MM.1S (cell line): ENCODE results near the gene VPS13A.

Experiments used
- EZH2 ChIP-seq: fragments of 300-600 bp; sonication (generic); optimal IDR thresholded peaks from 2 replicates; pipeline ENCODE3; 2017; ENCODE audit warnings: low read depth, mild to moderate bottlenecking, antibody characterized with exemption, low read length, mixed read lengths
- EZH2phosphoT487 ChIP-seq: fragments of 300-600 bp; sonication (generic); IDR thresholded peaks from 2 replicates; pipeline ENCODE4 v1.6.1; 2018; ENCODE audit warnings: antibody characterized with exemption, low read length
- TF ChIP-seq, protein P1 (sequence below): fragments of 300-600 bp; sonication (generic); IDR thresholded peaks from 2 replicates; pipeline ENCODE4 v1.5.1; 2016; ENCODE audit warnings: antibody characterized with exemption, low read length, mixed read lengths

DNA sequence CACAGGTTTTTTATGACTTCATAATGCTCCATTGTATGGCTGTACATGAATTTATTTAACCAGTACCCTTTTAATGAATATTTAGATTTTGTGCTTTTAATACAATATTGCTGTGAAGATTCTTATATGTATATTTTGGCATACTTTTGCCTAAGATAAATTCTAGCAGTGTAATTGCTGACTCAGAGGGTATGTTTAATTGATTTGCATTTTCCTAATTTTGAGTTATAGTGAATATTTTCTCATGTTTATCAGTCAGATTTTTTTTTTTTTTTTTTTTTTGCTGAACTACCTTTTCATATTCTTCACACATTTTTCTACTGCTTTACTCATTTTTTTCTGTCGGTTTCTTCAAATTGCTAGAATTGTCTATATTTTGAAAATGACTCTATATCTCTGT, 222.6 kb downstream of the VPS13A start:
- TF ChIP-seq EZH2phosphoT487: no peak
- TF ChIP-seq, protein P1, sequence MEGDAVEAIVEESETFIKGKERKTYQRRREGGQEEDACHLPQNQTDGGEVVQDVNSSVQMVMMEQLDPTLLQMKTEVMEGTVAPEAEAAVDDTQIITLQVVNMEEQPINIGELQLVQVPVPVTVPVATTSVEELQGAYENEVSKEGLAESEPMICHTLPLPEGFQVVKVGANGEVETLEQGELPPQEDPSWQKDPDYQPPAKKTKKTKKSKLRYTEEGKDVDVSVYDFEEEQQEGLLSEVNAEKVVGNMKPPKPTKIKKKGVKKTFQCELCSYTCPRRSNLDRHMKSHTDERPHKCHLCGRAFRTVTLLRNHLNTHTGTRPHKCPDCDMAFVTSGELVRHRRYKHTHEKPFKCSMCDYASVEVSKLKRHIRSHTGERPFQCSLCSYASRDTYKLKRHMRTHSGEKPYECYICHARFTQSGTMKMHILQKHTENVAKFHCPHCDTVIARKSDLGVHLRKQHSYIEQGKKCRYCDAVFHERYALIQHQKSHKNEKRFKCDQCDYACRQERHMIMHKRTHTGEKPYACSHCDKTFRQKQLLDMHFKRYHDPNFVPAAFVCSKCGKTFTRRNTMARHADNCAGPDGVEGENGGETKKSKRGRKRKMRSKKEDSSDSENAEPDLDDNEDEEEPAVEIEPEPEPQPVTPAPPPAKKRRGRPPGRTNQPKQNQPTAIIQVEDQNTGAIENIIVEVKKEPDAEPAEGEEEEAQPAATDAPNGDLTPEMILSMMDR: no peak
- no peak for TF ChIP-seq EZH2
